NCI-H1436 (cell line): ENCODE data around the gene RAB3IL1.
"Not testable (repeated sequence)": the region's sequence is repeated elsewhere in the genome, so short reads cannot be mapped to it uniquely, and the experiment has no call there.

Source experiments
- DNase-seq: peaks from one replicate; lab custom pipeline; 2025; lab: John Stamatoyannopoulos, UW

The RAB3IL1 gene

DNA sequence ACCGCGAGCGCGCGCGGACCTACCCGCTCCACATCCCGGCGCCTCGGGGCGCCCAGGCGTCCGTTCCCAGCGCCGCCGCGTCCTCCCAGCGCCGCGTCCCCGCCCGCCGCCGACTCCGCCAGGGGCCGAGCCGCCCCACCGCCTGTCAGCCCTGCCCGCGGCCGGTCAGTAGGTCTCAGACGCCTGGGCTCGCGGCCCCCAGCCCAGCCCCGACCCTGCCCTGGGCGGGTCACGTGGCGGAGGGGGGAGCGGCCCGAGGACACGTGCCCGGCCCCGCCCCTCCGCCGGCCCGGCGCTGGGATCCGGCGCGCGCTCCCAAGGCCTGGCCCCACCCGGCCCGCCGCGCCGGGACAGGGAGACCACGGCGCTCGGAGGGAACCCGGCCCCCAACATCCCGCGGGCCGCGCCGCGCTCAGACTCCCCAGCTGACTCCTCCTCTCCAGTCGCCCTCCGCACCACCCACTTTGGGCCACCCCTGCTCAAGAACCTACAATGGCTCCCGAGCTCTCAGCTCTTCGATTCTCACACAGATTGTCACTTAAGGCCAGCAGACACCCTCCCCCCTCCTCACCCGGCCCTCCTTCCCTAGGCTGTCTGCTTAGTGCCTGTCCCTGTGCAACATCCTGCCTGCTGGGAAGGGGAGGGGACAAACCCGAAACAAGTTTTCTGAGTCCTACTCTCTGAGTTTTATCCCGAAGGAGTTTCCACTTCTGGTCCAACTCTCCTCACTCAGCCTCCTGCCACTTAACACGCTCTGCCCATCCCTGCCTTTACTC is at the start of gene RAB3IL1:
TSS of gene RAB3IL1 (minus strand) at position 233 of the 776 bp plus-strand sequence. CDS start at position 34, 199 bp downstream.
- DNase-seq, result no peak

- no peak for DNase-seq
These were observed 49.4 kb upstream of the RAB3IL1 start for GRCh38 chr11:61966734-61967115.

- DNase-seq, result not testable (repeated sequence)
These were observed 47.4 kb upstream of the RAB3IL1 start for GRCh38 chr11:61964666-61965271.

DNA sequence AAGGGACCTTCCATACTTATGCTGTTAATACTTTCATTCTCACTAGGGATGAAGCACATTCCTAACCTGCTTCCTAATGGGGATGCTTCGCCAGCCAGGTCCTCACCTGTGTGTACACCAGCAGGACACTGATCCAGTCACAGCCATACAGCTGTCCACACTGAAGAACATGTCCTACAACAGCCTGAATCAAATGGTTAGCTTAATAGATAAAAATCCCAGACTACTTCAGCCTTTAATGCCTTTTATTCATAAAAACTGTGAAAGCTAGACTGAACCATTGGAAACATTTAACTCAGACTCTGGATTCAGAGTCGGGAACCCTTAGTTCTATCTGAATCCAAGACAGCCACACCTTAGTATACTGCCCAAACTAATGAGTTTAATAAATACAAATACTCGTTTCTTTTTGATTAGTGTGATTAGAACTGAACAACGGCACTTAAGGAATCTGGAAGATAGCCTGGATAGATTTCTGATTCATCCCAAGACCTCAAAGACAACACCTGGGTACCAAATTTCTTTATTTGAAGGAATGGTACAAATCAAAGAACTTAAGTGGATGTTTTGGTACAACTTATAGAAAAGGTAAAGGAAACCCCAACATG is 46.8 kb upstream of the RAB3IL1 start:
- no peak for DNase-seq

- no peak for DNase-seq
These were observed 46.1 kb upstream of the RAB3IL1 start for GRCh38 chr11:61963282-61964057.

- no peak for DNase-seq
These were observed 45.6 kb upstream of the RAB3IL1 start for GRCh38 chr11:61963016-61963281.

GRCh38 chr11:61962213-61963015 is 45.0 kb upstream of the RAB3IL1 start:
- no peak for DNase-seq

DNA sequence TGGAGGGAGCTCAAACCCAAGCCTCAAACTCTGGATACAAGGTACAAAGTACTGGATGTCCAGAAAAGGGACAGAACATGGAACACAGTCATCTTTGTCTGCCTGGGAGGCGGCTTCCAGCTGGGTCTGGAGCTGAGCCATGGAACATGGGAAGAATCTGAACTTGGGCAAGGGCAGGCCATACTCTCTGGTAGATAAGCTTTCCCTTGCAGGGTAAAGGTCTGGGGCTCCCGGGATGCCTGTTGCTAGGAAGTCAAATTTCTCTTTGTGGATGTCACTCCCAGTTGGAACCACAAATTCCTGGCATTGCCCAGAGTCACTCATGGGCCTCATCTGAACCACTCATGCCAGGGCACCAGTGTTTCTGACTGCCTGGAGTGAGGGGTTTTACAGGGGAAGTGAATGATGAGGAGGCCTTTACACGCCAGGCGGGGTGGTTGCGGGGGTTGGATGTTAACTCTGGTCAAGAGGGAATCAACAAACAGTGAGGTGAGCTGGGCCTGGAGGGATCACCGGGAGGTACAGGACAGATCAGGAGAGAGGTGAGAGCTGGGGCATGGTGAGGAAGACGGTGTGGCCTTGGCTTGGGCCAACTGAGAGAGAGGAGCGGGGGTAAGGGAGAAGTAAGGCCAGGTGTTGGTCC is 44.3 kb upstream of the RAB3IL1 start:
- DNase-seq, result no peak

DNA sequence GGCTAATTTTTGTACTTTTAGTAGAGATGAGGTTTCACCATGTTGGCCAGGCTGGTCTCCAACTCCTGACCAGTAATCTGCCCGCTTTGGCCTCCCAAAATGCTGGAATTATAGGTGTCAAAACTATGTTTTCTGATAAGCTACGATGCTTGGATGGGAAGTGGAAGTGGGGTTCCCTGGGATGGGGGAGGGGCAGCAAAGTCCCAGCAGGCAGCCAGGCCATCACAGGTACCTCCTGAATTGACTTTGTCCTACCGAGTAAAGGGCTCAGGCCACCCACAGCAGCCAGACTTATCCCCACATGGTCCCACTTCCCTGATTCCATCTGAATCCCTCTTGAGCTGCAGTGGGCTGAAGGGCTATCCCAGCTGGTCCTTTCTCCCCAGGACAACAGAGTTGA is 43.2 kb upstream of the RAB3IL1 start:
- DNase-seq, result no peak

DNA sequence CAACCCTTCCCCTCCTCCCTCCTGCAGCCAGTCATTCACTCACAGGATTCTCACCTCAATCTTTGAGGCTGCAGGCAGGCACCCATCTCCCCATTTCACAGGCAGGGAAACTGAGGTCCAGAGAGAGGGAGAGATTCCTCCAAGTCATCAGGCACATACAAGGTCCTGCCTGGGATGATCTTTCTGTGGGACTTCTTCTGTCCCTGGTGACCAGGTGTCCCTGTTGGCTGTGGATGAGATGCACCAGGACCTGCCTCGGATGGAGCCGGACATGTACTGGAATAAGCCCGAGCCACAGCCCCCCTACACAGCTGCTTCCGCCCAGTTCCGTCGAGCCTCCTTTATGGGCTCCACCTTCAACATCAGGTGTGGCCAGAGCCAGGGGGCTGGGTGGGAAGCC is 42.3 kb upstream of the RAB3IL1 start:
- no peak for DNase-seq

DNA sequence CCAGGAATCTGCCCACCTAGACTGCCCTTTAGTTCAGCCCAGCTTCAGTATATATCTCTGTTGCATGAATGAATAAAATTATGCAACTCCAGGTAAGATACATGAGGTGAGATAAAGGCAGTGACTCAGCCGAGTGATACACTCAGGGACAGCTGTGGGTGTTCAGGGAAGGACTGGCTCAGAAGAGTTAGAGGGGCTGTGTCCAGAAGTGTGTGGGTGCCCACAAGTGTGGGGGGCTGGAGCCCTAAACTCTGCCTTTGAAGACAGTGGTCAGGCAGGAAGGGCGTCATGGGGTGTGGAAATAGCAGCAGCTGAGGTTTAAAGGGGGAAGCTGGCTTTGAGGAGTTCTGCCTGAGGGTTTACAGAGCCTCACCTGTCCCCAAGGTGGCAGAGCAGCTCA is 41.7 kb upstream of the RAB3IL1 start:
- no peak for DNase-seq

DNA sequence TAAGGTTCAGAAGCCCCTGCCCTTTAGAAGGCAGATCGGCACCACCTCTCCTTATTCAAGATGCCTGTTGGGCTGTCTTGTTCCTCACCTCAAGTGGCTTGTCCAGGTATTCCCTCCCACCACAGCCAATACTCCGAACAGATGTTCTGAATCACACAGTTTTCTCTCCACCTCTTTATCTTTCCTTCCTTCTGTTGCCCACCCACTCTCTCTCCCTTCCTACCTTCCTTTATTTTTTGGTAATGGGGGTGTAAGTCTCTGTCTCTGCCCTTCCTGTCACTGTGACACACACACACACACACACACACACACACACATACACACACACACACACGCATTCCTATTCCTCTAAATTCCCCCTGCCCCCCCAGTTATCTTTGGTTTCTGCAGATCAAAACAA is 41.2 kb upstream of the RAB3IL1 start:
- DNase-seq, result no peak

- no peak for DNase-seq
These were observed 39.8 kb upstream of the RAB3IL1 start for GRCh38 chr11:61957021-61957770.

DNA sequence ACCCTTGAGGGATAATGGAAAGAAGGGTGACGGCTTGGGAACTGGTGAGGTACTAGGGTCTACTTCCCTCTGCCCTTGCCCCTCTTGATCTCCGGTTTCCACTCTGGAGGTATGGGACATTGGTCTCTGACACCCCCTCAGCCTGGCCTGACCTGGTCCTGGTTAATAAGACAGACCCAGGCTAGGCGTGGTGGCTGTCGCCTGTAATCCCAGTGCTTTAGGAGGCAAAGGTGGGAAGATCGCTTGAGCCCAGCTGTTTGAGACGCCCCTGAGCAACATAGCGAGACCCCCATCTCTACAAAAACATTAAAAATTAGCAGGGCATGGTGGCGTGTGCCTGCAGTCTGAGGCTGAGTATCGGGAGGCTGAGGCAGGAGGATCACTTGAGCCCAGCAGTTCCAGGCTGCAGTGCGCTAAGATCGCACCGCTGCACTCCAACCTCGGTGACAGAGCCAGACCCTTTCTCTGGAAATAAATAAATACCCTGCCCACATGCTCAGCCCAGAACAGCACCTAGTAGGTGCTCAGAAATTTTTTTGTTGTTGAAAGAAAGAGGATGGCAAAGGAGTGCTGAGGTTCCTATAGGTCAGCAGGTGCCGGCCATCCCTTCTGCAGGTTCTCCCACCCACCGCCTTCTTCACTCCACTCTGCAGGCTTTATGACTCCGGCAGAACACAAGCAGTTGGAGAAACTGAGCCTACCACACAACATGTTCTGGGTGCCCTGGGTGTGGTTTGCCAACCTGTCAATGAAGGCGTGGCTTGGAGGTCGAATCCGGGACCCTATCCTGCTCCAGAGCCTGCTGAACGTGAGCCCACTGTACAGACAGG is 39.0 kb upstream of the RAB3IL1 start:
- no peak for DNase-seq

GRCh38 chr11:61955422-61956135 is 38.2 kb upstream of the RAB3IL1 start:
- DNase-seq, result no peak

- DNase-seq, result no peak
These were observed 37.6 kb upstream of the RAB3IL1 start for GRCh38 chr11:61954851-61955421.

DNA sequence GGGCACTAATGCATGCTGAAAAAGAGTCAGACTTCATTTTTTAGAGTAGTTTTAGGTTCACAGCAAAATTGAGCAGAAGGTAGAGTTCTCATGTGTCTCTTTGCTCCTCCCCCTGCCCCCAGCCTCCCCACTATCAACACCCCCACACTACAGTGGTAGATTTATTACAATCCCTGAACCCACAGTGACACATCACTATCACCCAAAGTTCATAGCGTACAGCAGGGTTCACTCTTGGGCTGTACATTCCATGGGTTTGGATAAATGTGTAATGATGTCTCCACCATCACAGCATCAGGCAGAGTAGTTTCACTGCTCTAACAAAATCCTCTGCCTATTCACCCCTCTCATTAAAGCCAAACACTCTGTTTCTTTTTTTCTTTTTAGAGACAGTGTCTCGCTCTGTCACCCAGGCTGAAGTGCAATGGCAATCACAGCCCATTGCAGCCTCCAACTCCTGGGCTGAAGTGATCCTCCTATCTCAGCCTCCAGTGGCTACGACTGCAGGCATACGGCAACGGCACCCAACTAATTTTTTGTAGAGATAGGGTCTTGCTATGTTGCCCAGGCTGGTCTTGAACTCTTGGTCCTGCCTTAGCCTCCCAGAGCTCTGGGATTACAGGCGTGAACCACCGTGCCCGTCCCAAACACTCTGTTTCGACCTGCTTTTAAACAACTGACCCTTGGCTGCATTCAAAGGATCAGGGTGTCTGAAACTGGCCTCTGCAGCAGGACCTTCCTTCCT is 36.9 kb upstream of the RAB3IL1 start:
- no peak for DNase-seq

GRCh38 chr11:61953632-61954031 is 36.3 kb upstream of the RAB3IL1 start:
- DNase-seq, result not testable (repeated sequence)
